SH-SY5Y (cell line): ENCODE measurements around the gene OBSL1.

ENCODE experiments used
- GATA2 ChIP-seq: IDR thresholded peaks from 2 replicates; pipeline ENCODE4 v1.6.1; 2011; ENCODE audit warnings: mild to moderate bottlenecking, low read depth, low read length
- GATA3 ChIP-seq: IDR thresholded peaks from 2 replicates; pipeline ENCODE4 v1.6.1; 2011; ENCODE audit warnings: low read depth, mild to moderate bottlenecking, low read length, moderate library complexity

DNA sequence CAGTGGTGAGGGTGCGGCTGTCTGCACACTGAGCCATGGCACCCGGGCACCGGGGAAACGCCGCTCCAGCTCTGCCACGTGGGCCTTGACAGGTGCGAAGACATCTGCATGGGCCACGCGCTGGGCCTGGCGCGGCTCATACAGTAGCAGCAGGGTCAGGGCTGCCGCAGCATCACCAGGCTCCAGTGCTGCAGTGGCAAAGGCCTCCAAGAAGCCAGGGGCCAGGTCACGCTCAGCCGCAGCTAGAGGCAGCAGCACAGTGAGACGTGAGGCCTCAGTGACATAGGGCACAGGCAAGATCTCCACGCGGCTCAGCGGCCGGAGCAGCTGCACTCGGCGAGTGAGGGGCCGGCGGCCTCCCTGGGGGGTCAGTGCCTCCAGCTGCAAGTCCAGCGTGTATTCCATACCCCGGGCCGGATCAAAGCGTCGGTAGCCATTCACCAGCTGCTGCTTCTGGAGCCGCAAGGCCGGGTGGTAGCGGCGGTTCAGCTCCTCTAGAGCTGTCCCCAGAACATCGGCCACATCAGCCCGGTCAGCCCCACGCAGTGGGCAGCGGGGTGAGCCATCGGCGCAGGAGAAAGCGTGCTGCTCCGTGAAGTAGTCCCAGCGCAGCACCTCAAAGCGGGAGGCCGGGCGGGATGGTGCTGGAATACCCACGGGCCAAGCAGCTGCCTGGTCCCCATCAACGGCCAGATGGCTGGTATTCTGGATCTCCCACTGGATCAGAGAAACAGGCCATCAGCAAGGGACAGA lies 31.2 kb downstream of the OBSL1 start:
- TF ChIP-seq GATA2 (no peak), GATA3 (no peak)
